ENCODE measurements around the gene ARHGAP31.

DNA sequence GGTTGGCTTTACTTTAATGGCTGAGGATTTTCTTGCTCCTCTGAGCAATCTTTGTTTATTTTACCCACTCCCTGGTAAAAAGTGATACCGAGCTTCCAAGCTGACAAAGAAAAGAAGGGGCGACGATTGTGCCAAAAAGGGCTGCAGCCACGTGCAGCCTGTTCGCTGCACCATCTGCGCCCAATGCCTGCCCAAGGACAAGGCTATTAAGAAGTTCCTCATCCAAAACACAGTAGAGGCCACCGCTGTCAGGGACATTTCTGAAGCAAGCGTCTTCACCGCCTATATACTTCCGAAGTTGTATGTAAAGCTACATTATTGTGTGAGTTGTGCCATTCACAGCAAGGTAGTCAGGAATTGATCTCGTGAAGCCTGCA, 4.4 kb downstream of the ARHGAP31 start:
- no peak for TF ChIP-seq POLR2A (IDR thresholded peaks at IDR 0.05)
- TF ChIP-seq, protein P1, sequence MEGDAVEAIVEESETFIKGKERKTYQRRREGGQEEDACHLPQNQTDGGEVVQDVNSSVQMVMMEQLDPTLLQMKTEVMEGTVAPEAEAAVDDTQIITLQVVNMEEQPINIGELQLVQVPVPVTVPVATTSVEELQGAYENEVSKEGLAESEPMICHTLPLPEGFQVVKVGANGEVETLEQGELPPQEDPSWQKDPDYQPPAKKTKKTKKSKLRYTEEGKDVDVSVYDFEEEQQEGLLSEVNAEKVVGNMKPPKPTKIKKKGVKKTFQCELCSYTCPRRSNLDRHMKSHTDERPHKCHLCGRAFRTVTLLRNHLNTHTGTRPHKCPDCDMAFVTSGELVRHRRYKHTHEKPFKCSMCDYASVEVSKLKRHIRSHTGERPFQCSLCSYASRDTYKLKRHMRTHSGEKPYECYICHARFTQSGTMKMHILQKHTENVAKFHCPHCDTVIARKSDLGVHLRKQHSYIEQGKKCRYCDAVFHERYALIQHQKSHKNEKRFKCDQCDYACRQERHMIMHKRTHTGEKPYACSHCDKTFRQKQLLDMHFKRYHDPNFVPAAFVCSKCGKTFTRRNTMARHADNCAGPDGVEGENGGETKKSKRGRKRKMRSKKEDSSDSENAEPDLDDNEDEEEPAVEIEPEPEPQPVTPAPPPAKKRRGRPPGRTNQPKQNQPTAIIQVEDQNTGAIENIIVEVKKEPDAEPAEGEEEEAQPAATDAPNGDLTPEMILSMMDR (IDR thresholded peaks at IDR 0.05): no peak

Data from esophagus squamous epithelium (tissue), 4 donors.